D721Med (cell line): Measurements from ENCODE around the gene CD72.
A peak's percentile ranks its signal among the peaks of the same experiment; 100 is the strongest.

Experiments
- DNase-seq: peaks from one replicate; pipeline ENCODE4 v3.0.0; 2011; ENCODE audit warnings: low spot score; ENCODE audit not compliant: insufficient read length
- FAIRE-seq: peaks from 2 replicates; lab custom pipeline; 2011; peaks lifted over from hg19 to GRCh38; lab: Jason Lieb, UNC
- TF ChIP-seq, protein P1 (sequence below): IDR thresholded peaks from 2 replicates; pipeline ENCODE4 v1.5.1; 2012; ENCODE audit warnings: mild to moderate bottlenecking, control low read depth; ENCODE audit not compliant: insufficient read depth; ENCODE audit errors: missing control alignments

The CD72 gene

DNA sequence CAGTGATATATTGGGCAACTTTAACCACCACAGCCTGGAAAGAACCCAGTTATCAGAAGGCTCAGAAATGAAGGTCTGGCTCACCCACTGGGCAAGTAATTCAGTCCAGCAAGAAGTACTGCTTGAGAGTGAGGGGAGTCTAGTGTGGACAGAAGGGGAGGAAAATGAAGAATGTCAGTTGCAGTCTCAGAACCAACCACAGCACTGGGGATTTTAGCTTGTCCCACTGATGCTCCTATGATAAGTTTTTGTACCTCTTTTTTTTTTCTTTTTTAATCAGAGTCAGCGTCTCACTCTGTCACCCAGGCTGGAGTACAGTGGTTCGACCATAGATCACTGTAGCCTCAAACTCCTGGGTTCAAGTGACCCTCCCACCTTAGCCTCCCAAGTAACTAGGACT lies 9.4 kb upstream of the CD72 start:
- no peak for FAIRE-seq
- TF ChIP-seq, protein P1, sequence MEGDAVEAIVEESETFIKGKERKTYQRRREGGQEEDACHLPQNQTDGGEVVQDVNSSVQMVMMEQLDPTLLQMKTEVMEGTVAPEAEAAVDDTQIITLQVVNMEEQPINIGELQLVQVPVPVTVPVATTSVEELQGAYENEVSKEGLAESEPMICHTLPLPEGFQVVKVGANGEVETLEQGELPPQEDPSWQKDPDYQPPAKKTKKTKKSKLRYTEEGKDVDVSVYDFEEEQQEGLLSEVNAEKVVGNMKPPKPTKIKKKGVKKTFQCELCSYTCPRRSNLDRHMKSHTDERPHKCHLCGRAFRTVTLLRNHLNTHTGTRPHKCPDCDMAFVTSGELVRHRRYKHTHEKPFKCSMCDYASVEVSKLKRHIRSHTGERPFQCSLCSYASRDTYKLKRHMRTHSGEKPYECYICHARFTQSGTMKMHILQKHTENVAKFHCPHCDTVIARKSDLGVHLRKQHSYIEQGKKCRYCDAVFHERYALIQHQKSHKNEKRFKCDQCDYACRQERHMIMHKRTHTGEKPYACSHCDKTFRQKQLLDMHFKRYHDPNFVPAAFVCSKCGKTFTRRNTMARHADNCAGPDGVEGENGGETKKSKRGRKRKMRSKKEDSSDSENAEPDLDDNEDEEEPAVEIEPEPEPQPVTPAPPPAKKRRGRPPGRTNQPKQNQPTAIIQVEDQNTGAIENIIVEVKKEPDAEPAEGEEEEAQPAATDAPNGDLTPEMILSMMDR: no peak
- no peak for DNase-seq

DNA sequence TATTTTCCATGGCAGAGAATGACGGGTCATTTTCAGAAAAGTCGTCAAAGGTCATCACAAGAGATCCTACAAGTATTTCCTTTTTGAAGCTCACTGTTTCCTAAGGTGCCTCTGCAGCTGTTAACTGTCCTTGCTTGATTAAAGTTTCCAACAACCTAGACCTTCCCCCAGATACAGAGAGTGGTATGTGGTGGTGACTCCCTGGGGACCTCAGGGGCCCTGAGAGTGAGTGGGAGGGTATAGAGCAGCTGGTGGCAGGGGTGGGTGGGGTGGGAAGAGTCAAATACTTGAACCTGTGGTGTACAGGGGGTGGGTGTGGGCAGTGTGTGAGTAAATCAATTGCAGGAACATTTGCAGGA lies 1.6 kb upstream of the CD72 start:
- DNase-seq (no peak), FAIRE-seq (no peak)
- TF ChIP-seq, protein P1: no peak

DNA sequence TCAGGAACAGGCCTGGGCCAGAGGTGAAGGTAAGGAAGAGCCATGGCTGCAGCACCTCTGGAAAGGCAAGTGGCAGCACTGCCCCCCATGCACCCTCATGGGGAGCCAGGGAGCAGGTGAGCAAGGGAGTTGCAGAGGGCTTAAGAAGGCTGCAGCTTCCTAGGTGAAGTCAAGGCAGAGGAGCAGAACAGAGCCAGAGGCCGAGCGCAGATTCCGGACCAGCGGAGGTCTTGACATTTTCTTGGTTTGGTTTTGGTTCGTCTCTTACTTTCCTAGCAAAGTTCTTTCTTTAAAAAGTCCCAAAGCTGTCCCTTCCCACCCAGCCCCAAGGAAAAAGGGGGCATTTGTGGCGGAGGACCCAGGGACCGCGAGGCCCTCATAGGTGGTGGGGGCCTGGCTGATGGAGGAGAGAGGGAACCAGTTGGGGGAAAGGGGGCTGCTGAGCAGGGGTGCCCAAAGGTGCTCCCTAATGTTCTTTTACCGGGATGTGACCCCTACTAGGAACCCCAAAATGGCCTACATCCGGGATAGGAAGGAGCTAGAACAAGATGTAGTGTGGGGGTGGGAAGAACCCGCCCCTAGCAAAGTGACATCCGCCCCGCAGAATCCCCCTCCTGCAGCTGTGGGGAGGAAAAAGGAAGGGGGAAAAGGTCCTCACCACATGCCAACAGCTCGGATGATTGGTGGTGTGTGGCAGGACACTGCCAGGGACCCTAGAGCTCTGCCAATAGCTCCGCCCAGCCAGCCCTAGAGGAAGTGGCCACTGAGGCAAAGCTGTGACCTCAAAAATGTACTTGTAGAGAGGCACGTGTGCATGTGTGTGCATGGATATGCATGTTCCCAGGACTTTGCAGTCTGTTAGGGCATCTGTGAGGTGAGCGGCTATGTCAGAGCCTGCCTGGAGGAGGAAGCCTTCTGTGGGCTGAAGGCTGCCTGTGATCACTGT lies 914 bp upstream of the CD72 start:
- DNase-seq (no peak), FAIRE-seq (no peak)
- TF ChIP-seq, protein P1: no peak

DNA sequence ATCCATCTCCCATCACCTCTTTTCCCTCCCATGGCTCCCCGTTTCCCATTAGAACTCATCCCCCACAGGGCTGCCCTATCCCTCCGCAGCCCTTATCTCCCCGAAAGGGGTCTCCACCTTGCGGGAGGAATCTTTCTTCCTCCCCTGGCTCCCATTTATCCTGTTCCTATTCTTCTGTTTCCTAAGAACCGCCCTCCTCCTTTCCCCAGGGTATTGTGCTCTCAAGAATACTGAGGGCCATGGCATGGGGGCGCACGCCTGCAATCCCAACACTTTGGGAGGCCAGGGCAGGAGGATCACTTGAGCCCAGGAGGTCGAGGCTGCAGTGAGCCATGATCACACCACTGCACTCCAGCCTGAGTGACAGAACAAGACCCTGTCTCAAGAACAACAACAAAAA lies 665 bp downstream of the CD72 start:
- TF ChIP-seq, protein P1: no peak
- no peak for FAIRE-seq
- DNase-seq: no peak

DNA sequence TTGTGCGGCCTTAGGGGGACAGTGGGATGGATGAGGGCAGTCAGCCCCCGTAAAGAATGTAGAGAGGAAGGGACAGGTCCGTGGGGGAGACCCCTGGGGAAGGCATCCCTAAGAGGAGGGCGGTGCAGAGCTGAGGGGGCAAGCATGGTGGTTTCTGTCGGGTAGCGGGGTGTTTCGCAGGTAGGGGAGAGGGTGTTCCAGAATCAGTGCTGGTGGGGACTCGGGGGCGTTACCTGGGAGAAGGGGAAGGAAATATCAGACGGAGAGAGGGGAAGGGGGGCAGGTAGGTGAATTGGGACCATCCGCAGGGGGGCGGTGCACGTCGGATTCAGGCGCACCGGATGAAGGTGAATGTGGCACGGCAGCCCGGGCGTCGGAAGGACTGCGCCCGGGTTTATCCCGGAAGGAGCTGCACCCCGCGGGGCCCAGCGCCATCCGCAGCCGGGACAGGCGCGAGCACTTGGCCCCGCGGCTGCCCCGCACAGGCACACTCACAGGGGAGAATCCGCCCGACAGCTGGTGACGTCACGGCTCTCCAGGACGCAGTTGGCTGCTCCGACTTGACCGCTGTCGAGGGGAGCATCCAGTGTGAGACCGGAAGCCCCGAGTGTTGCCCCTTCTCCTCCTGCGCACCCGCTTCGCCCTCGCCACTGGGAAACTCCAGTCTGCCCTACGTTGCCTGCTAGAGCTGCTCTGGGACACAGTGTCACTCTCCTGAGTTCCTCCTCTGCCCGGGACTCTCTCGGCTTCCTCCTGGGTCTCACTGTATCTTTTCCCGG lies 1.3 kb downstream of the CD72 start:
- TF ChIP-seq, protein P1: no peak
- FAIRE-seq: no peak
- DNase-seq: peak; percentile 62

DNA sequence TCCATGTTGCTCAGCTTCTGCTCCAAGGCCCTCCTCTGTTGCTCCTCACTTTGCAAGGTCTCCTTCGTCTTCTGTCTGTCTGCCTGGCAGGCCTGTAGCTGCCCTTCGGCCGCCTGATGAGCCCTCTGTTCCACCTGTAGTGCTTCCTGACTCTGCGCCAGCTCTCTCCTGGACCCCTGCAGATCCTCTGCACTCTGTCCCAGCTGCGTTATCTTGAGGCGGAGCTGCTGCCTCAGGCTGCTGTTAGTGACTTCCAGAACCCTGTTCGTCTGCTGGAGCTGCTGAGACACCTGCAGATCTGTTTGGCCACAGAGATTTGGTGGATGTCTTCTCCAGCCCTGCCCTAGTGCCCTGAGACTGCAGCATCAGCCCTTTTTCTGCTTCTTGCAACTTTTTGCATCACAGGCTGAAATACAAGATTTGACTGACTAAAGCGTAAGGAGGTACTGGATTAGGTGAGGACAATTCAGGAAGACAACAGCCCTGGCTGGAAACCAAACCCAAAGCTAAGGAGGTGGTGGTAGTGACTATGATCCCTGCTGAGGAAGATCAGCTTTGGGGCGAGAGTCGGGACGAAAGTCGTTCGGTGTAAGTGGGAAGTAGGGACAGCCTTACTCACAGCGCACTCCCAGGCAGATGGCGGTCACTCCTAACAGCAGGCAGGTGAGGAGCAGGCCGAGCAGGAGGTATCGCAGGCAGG lies 2.1 kb downstream of the CD72 start:
- DNase-seq (no peak), FAIRE-seq (no peak)

More for the DNA sequence above, 2.1 kb downstream of the CD72 start:
- TF ChIP-seq, protein P1: no peak
